GM12801 (cell line): ENCODE data around the gene SAG.

Source experiments
- TF ChIP-seq, protein P1 (sequence below): IDR thresholded peaks from one replicate; pipeline ENCODE4 v1.5.1; 2011; ENCODE audit warnings: control low read depth; ENCODE audit not compliant: insufficient read length; ENCODE audit errors: extremely low read depth

SAG gene

DNA sequence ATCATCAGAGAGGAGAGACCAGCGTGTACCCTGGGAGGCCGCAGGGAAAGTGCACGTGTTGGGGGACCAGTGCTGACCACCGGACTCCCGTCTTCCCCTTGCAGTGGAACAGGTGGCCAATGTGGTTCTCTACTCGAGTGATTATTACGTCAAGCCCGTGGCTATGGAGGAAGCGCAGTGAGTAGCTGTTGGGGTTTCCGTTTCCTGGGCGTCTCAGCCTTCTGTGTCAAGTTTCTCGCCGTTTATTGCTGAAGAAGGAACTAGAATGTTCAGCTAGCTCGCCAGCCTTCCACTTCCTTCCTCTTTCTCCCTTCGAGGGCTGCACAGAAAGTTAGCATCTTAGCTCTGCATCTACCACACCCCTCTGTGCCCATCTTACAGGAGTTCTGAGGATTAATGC, 23.9 kb downstream of the SAG start:
- TF ChIP-seq, protein P1, sequence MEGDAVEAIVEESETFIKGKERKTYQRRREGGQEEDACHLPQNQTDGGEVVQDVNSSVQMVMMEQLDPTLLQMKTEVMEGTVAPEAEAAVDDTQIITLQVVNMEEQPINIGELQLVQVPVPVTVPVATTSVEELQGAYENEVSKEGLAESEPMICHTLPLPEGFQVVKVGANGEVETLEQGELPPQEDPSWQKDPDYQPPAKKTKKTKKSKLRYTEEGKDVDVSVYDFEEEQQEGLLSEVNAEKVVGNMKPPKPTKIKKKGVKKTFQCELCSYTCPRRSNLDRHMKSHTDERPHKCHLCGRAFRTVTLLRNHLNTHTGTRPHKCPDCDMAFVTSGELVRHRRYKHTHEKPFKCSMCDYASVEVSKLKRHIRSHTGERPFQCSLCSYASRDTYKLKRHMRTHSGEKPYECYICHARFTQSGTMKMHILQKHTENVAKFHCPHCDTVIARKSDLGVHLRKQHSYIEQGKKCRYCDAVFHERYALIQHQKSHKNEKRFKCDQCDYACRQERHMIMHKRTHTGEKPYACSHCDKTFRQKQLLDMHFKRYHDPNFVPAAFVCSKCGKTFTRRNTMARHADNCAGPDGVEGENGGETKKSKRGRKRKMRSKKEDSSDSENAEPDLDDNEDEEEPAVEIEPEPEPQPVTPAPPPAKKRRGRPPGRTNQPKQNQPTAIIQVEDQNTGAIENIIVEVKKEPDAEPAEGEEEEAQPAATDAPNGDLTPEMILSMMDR = no peak

DNA sequence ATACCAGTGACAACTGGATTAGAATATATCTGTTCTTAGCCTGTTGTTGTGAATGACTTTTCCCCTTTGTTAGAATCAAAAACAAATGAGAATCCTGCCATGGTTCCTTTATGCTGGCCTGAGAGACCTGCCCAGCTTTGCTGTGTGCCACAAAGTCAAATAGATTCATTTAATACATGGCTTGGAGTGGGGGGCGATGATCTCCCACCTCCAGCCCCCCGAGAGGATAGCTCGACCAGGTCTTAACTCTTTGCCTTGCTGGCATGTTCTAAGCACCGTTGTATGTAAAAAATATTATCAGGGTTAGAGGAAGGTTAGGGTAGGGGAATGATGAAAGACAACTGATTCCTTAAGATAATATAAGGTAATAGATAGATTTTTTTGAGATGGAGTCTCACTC, 24.5 kb downstream of the SAG start:
- TF ChIP-seq, protein P1 = no peak

DNA sequence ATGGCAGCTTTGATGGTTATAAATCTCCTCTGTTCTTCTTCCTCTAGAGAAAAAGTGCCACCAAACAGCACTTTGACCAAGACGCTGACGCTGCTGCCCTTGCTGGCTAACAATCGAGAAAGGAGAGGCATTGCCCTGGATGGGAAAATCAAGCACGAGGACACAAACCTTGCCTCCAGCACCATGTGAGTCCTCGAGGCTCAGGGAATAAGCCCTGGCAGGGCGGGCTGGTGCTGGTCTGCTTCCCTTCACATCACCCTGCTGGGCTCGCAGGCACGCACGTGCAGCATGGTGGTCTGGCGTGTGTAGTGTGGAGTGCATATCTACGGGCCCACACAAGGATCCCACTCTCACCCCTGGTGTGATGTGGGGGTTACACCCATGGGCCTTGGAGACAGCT, 27.3 kb downstream of the SAG start:
- TF ChIP-seq, protein P1 = no peak

DNA sequence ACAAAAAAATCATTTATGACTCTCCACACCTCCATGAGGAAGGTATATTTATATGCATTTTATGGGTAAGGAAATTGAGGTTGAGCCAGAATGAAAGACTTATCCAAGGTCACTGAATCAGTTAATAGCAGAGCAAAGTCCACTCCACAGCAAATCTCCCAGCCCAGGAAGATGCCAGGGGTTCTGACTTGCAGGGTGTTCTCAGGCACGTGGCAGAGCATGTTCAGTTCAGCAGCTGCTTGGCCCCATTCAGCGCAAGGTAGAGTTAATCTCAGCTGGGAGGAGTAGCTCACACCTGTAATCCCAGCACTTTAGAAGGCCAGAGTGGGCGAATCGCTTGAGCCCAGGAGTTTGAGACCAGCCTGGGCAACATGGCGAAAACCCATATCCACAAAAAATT, 28.9 kb downstream of the SAG start:
- TF ChIP-seq, protein P1 = no peak

DNA sequence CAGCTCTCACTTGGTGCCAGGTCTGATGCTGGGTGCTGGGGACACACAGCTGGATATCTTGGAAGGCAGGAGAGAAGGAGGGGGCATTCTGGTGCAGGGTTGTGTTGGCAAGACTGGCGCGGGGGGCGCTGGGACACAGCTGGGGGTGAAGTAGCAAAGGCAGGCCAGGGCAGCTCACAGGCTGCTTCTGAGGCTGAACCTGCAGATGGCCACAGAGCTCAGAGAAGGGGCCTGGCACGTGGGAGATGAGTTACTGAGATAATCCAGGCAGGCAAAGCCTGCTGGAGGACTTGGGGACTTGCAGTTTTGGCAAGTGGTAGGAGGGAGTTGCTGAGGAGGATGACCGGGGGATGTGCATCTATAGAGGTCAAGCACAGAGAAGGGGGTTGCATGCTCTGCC, 30.4 kb downstream of the SAG start:
- TF ChIP-seq, protein P1 = no peak

DNA sequence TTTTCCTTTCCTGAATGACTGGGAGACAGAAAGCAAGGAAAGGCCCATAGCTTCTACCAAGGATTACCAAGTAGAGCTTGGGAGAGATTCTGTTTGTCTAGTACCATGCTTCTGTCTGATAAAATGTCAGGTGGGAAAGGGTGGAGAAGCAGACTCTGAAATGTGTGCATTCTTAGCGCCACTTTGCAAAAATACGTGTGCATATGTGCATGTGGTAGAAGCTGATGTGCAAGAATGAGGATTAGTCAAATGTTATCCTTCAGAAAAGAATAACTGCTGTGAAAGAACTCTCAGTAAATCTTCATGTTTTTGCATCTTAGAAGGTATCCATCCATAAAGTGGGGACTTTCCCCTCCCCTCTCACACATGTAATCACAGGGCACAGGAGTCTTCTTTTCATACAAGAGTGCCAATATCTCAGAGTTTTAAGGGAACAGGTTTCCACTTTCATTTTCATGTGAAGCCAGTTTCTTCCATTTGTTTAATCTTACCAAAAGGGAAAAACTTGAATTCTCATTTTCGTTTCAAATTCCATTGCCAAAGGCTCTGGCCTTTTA, 31.3 kb downstream of the SAG start:
- TF ChIP-seq, protein P1 = no peak

DNA sequence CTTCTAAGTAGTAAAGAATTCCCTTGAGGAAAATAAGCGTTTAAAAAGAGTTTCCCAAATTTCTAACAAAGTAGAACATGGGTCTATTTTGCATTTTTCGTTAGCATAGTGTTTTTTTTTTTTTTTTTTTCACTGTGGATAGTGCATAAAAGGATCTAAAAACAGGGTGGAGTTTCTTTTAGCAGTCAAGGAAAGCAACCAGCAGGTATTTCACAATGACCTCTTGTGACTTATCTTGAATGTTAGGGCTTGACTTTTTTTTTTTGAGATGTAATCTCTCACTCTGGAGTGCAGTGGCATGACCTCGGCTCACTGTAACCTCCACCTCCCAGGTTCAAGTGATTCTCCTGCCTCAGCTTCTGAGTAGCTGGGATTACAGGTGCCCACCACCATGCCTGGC, 31.8 kb downstream of the SAG start:
- TF ChIP-seq, protein P1 = no peak
